ENCODE results near the gene NANOS2.
"Not testable (repeated sequence)": the region's sequence is repeated elsewhere in the genome, so short reads cannot be mapped to it uniquely, and the experiment has no call there.

Gene NANOS2

GRCh38 chr19:45895983-45896599, 18.5 kb downstream of the NANOS2 start:
- not testable (repeated sequence) for FAIRE-seq

DNA sequence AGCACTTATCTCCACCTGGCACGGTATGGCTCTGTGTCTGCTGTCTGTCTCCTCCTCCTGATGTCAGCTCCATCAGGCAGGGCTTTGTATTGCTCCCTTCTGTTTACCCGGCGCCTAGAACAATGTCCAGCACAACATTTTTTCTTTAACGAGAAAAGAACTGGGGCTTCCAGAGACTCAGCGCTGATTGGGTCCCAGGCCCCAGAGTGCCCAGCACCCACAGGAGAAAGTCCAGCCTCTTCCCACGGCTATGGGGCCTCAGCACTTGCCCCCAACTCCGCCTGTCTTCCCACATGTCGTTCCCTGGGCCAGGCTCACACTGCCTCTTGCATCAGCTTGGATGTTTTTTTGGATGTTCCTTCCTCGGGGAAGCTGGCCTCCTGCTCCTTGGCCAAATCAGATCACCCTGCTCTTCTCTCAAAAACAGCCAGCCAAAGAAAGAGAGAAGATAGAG, 19.0 kb downstream of the NANOS2 start:
- FAIRE-seq (no peak), DNase-seq (ENCODE audit: low spot score) (no peak)

More at GRCh38 chr19:45895983-45896599, 18.5 kb downstream of the NANOS2 start:
- not testable (repeated sequence) for DNase-seq (ENCODE audit: low spot score)

GRCh38 chr19:45890877-45891276, 23.7 kb downstream of the NANOS2 start:
- DNase-seq (ENCODE audit: low spot score) (no peak), FAIRE-seq (no peak)

- DNase-seq (ENCODE audit: low spot score) (no peak), FAIRE-seq (no peak)
These were observed 25.2 kb downstream of the NANOS2 start for GRCh38 chr19:45889210-45889885.

DNA sequence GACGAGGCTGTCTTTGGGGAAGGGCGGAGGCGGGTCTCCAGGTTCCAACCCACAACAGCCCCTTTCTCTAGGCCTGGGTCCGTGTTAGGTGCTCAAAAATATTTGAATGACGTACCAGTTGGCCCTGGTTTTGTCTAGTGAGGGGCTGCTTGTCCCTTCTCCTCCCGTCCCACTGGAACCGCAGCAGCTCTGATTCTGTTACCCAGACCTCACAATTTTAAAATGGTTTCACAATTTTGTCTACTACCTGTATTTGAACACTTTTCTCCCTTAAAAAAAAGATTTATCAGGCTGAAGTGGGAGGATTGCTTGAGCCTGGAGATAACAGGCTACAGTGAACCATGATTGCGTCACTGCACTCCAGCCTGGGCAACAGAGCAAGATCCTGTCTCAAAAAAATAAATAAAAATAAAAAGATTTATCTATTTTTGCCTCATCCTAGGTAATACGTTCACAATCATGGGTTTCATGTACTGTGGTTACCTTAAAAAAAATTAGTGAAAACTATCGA, 27.3 kb downstream of the NANOS2 start:
- no peak for FAIRE-seq
- no peak for DNase-seq (ENCODE audit: low spot score)

DNA sequence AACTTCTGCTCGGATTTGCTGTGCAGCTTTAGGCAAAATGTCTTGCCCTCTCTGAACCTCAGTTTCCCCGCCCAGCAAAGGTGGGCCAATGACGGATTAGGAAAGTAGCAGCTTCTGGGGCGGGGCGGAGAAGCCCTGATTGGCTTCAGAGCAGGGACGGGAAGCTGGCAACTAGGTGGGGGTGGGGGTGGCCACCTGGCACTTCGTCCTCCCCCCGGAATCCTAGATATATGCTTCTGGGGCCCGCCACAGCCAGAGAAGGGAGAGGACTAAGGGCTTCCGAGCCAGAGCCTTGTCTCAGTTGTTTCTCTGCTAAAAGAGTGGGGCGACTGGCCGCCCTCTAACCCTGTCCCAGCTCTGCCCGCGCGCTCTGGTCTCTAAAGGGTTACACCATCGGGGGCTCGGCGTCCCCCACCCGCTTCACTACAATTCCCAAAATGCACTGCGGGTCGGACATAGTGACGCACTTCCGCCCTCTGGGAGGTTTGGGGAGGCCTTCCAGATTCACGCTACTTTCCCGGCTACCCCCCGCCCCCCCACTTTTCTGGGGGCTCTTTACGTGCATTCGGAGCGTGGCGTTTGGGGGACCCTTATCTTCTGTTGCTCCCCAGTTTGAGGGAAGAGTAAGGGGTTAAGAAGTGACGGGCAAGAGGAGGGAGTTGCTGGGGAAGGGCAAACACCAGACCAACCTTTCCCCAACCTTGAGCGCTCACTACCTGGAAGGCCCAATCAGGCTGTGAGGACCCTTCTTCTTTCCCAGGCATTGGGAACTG, 28.0 kb downstream of the NANOS2 start:
- FAIRE-seq (no peak), DNase-seq (ENCODE audit: low spot score) (peak; percentile 75)

DNA sequence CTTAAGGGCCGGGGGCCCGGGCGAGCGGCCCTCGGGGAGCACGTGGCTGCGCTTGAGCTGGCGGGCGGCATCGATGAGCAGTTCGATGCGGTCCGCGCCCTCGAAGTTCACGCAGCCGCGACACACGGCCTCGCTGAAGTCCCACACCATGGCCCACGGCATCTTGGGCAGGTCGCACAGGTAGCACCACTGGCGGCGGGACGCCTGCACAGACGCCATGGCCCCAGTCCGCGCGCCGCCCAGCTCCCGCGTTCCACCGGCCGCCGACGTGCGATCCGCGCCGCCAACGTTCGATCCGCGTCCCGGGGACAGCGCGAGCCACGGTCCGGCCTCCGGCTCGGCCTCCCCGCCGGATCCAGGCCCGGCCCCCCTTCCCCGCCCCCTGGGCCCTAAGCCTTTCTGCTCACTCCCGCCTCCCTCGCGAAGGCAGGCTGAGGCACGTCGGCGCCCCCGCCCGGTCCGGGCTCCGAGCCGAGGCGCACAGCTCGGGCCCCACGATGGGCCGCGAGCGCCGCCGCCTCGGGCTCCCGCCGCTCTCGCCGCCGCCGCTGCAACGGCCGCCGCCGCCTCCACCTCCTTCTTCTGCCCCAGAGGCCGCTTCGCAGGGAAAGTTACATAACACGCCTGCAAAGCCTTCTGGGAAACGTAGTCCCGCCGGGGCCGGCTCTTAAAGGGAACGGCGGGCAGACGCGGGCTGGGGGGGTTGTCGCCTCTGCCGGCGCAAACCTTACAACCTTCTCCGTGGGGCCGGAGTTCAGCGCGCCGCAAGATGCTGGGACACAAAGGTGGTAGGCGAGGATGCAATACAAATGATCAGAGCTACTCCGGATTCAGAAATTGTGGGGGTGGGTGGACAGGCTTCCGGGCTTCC, 28.8 kb downstream of the NANOS2 start, which contains the start of gene IRF2BP1:
Gene IRF2BP1, minus strand, starts transcription at position 586 of the 871 bp plus-strand sequence. Its CDS starts 367 bp downstream, at position 219.
- FAIRE-seq (no peak), DNase-seq (ENCODE audit: low spot score) (peak; percentile 65)

GRCh38 chr19:45884682-45885555, 29.7 kb downstream of the NANOS2 start:
- DNase-seq (ENCODE audit: low spot score) (no peak), FAIRE-seq (no peak)

- FAIRE-seq (no peak), DNase-seq (ENCODE audit: low spot score) (no peak)
These were observed 30.5 kb downstream of the NANOS2 start for GRCh38 chr19:45883881-45884681.

- FAIRE-seq, result no peak
- DNase-seq (ENCODE audit: low spot score), result no peak
These were observed 31.0 kb downstream of the NANOS2 start for GRCh38 chr19:45883586-45883880.

GRCh38 chr19:45882652-45883585, 31.7 kb downstream of the NANOS2 start:
- DNase-seq (ENCODE audit: low spot score), result peak; percentile 48
- no peak for FAIRE-seq

DNA sequence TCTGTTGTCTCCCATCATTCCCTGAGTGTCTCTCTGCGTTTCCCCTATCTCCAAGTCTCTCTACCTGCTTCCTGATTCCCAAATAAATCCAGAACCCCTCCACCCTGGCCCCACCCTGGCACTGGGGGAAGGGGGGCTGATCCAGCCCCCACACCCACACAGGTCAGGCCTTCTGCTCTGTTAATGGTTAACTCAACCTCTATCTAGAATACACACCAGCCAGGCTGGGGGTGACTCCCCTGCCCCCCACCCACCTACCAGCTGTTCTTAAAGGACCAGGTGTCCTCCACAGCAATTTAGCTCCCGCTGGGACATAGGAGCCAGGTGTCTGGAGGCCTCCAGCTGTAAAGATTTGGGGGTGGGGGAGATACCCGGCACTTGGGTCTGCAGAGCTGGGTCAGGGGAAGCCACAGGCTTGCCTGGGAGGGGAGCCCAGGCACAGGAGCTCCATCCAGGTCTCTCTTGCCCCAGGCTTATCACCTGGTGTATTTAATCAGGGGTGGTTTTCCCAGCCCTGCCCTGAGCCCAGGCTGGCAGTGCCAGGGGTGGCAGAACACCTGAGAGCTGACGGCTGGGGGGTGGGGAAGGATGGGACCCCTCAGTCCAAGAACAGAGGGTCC, 32.6 kb downstream of the NANOS2 start:
- FAIRE-seq, result no peak
- no peak for DNase-seq (ENCODE audit: low spot score)

DNA sequence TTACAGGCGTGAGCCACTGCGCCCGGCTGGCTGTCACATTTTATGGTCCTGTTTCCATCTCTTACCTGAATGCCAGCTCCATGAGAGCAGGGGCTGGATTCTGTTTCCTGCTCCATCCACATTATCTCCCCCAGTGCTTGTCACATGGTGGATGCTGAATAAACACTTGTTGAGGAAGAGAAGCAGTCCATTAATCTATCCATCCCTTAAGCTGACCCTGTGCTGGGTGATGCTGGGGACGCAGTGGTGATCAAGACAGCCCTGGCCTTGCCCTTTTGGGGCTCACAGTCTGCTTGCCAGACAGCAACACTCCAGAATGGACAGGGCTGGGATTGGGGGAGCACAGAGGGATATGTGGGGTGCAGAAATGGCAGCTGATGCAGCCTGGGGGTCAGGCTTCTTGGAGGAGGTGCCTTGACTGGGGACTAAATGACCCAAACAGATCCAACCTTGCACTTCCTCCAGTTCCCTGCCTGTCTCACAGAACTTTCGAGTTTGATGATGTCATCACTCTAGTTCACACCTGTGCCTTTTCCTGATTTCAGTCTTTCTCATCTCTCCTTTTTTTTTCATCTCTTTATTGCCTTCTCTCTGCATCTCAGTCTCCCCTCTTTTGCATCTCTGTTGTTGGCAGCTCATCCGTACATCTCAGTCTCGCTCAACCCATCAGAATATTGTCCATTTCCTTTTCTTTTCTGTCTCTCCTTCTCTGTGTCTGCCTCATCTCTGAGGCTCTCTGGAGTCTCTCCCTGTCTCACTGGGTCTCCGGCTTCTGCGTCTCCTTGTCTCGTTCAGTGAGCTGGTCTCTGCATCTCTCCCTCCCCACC, 33.3 kb downstream of the NANOS2 start:
- no peak for DNase-seq (ENCODE audit: low spot score)
- no peak for FAIRE-seq

GRCh38 chr19:45879971-45880370, 34.6 kb downstream of the NANOS2 start:
- DNase-seq (ENCODE audit: low spot score) (no peak), FAIRE-seq (no peak)

- FAIRE-seq (no peak), DNase-seq (ENCODE audit: low spot score) (no peak)
These were observed 35.5 kb downstream of the NANOS2 start for GRCh38 chr19:45879055-45879454.

GRCh38 chr19:45878043-45878794, 36.4 kb downstream of the NANOS2 start:
- DNase-seq (ENCODE audit: low spot score) (no peak), FAIRE-seq (no peak)
